ENCODE data around the gene OR2F1. TPM values are rescaled to one million over a fixed set of nuclear protein-coding genes. Genes with fewer than 3 reads are reported as not detected.

The OR2F1 gene
- total and polyA plus RNA-seq, 4 donors: under 0.01 to 0.05 TPM; not detected in 2

DNA sequence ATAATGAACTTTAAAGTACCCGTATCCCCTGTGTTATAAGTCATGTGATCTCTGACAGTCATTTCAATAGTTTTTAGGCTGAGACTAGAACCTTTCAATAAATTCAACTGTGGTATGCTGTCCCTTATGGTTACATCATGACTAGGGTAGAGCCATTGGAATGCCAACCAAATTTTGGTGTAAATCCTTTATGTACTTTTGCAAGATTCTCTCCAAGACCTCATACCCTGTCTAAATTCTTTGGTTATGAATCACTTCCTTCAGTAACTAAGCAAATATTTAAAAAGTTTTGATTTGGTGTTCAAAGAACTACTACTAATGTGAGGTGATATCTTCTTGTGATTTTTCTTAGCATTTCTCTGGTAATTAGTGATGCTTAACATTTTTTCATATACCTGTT is 24.7 kb downstream of the OR2F1 start:
- Histone ChIP-seq H3K4me3 (ENCODE audit: low read depth in 1 of 3, low read length in 3 of 3) (no peak overlapping the region), H3K9ac (ENCODE audit: low read depth in 1 of 2, low read length in 2 of 2) (no peak overlapping the region), H3K4me1 (ENCODE audit: control insufficient read depth in 4 of 4, insufficient read depth in 4 of 4, low read length in 3 of 4) (no peaks in the 10 kb centered on the region), H3K27me3 (ENCODE audit: control insufficient read depth in 4 of 4, insufficient read depth in 4 of 4, low read length in 3 of 4) (no peaks in the 10 kb centered on the region), H3K36me3 (ENCODE audit: control insufficient read depth in 4 of 4, insufficient read depth in 3 of 4, low read depth in 1 of 4, low read length in 3 of 4) (no peaks in the 10 kb centered on the region), H3K27ac (ENCODE audit: low read depth in 1 of 2, low read length in 2 of 2) (no peak overlapping the region), H3K9me3 (ENCODE audit: control insufficient read depth in 4 of 4, low read length in 3 of 4) (no peaks in the 10 kb centered on the region)
- no peak for DNase-seq (ENCODE audit: low spot score)
- 91% methylated on average over 1 of the region's 1 CpG for whole genome bisulfite sequencing
- TF ChIP-seq YY1 (IDR thresholded peaks at IDR 0.05): no peak
- no peak for TF ChIP-seq ZBTB33 (IDR thresholded peaks at IDR 0.05)
- no peak for TF ChIP-seq HNF4A (conservative IDR thresholded peaks at IDR 0.05)
- no peak for TF ChIP-seq EGR1 (IDR thresholded peaks at IDR 0.05; ENCODE audit: low read depth in 2 of 2)

DNA sequence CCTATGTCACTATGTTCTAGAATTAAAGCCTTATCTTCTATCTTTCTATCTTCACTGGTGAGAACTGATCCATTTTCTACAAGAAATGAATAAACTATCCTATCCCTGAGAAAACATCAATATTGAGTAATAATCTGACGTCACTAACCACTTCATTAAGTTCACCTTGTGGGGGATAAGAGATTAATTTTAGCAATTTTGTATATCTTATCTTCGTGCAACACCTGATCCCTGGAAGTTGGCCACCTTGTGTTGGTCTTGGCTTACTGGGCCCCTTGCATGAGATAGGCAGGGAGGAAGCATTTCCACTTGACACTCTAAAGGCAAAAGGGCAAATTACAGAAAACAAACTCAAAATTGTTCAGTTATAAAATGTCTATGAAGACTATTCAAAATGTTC is 25.4 kb downstream of the OR2F1 start:
- Histone ChIP-seq H3K27me3 (ENCODE audit: control insufficient read depth in 4 of 4, insufficient read depth in 4 of 4, low read length in 3 of 4) (no peaks in the 10 kb centered on the region), H3K4me1 (ENCODE audit: control insufficient read depth in 4 of 4, insufficient read depth in 4 of 4, low read length in 3 of 4) (no peaks in the 10 kb centered on the region), H3K36me3 (ENCODE audit: control insufficient read depth in 4 of 4, insufficient read depth in 3 of 4, low read depth in 1 of 4, low read length in 3 of 4) (no peaks in the 10 kb centered on the region), H3K27ac (ENCODE audit: low read depth in 1 of 2, low read length in 2 of 2) (no peak overlapping the region), H3K4me3 (ENCODE audit: low read depth in 1 of 3, low read length in 3 of 3) (no peak overlapping the region), H3K9me3 (ENCODE audit: control insufficient read depth in 4 of 4, low read length in 3 of 4) (no peaks in the 10 kb centered on the region), H3K9ac (ENCODE audit: low read depth in 1 of 2, low read length in 2 of 2) (no peak overlapping the region)
- WGBS: 76% methylated on average over 2 of the region's 2 CpGs
- no peak for DNase-seq (ENCODE audit: low spot score)
- no peak for TF ChIP-seq GABPA (IDR thresholded peaks at IDR 0.05 in 1 of 2, conservative IDR thresholded peaks at IDR 0.05 in 1 of 2)
- no peak for TF ChIP-seq FOXA1 (IDR thresholded peaks at IDR 0.05)
- TF ChIP-seq JUND (IDR thresholded peaks at IDR 0.05): no peak
- TF ChIP-seq RXRA (IDR thresholded peaks at IDR 0.05): no peak
- no peak for TF ChIP-seq HNF4A (conservative IDR thresholded peaks at IDR 0.05)
- TF ChIP-seq, protein P1, sequence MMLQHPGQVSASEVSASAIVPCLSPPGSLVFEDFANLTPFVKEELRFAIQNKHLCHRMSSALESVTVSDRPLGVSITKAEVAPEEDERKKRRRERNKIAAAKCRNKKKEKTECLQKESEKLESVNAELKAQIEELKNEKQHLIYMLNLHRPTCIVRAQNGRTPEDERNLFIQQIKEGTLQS (IDR thresholded peaks at IDR 0.05): no peak
- TF ChIP-seq RAD21 (IDR thresholded peaks at IDR 0.05): no peak
- no peak for TF ChIP-seq SP1 (IDR thresholded peaks at IDR 0.05)

DNA sequence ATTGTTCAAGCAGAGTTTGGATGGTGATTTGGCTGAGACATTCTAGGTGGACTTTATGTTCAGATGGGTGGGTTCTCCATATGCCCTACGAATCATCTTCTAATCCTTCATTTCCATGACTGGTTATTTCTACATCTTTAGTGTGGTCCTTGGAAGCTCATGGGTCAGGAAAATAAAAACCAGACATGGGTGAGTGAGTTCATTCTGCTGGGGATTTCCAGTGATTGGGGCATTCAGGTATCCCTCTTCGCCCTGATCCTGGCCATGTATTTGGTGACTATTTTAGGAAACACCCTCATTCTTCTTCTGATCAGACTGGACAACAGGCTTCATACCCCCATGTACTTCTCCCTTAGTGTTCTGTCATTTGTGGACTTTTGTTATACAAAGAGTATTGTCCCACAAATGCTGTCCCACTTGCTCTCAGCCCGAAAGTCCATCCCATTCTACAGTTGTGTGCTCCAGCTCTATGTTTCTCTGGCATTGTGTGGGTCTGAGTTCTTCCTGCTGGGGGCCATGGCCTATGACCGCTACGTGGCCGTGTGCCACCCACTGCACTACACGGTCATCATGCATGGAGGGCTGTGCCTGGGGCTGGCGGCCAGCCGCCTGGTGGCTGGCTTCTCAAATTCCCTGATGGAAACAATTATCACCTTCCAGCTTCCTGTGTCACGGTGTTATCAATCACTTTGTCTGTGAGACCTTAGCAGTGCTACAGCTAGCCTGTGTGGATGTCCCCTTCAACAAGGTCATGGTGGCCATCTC is 26.3 kb downstream of the OR2F1 start:
- Histone ChIP-seq H3K27me3 (ENCODE audit: control insufficient read depth in 4 of 4, insufficient read depth in 4 of 4, low read length in 3 of 4) (no peaks in the 10 kb centered on the region), H3K4me3 (ENCODE audit: low read depth in 1 of 3, low read length in 3 of 3) (no peak overlapping the region), H3K9me3 (ENCODE audit: control insufficient read depth in 4 of 4, low read length in 3 of 4) (no peaks in the 10 kb centered on the region), H3K9ac (ENCODE audit: low read depth in 1 of 2, low read length in 2 of 2) (no peak overlapping the region), H3K27ac (ENCODE audit: low read depth in 1 of 2, low read length in 2 of 2) (no peak overlapping the region), H3K36me3 (ENCODE audit: control insufficient read depth in 4 of 4, insufficient read depth in 3 of 4, low read depth in 1 of 4, low read length in 3 of 4) (no peaks in the 10 kb centered on the region), H3K4me1 (ENCODE audit: control insufficient read depth in 4 of 4, insufficient read depth in 4 of 4, low read length in 3 of 4) (no peaks in the 10 kb centered on the region)
- 93% methylated on average over 10 of the region's 10 CpGs for WGBS
- DNase-seq (ENCODE audit: low spot score): no peak
- TF ChIP-seq MAX (IDR thresholded peaks at IDR 0.05) (no peak), YY1 (IDR thresholded peaks at IDR 0.05) (no peak), TAF1 (conservative IDR thresholded peaks at IDR 0.05) (no peak), RAD21 (IDR thresholded peaks at IDR 0.05) (no peak), GABPA (IDR thresholded peaks at IDR 0.05 in 1 of 2, conservative IDR thresholded peaks at IDR 0.05 in 1 of 2) (no peak), JUND (IDR thresholded peaks at IDR 0.05) (no peak), ZBTB33 (IDR thresholded peaks at IDR 0.05) (no peak), EGR1 (IDR thresholded peaks at IDR 0.05; ENCODE audit: low read depth in 2 of 2) (no peak), RXRA (IDR thresholded peaks at IDR 0.05) (no peak), FOXA1 (IDR thresholded peaks at IDR 0.05) (no peak), FOXA2 (IDR thresholded peaks at IDR 0.05) (no peak)
- TF ChIP-seq, protein P2, sequence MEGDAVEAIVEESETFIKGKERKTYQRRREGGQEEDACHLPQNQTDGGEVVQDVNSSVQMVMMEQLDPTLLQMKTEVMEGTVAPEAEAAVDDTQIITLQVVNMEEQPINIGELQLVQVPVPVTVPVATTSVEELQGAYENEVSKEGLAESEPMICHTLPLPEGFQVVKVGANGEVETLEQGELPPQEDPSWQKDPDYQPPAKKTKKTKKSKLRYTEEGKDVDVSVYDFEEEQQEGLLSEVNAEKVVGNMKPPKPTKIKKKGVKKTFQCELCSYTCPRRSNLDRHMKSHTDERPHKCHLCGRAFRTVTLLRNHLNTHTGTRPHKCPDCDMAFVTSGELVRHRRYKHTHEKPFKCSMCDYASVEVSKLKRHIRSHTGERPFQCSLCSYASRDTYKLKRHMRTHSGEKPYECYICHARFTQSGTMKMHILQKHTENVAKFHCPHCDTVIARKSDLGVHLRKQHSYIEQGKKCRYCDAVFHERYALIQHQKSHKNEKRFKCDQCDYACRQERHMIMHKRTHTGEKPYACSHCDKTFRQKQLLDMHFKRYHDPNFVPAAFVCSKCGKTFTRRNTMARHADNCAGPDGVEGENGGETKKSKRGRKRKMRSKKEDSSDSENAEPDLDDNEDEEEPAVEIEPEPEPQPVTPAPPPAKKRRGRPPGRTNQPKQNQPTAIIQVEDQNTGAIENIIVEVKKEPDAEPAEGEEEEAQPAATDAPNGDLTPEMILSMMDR (IDR thresholded peaks at IDR 0.05; ENCODE audit: low read depth, low read length, missing input control): no peak
- TF ChIP-seq, protein P3, sequence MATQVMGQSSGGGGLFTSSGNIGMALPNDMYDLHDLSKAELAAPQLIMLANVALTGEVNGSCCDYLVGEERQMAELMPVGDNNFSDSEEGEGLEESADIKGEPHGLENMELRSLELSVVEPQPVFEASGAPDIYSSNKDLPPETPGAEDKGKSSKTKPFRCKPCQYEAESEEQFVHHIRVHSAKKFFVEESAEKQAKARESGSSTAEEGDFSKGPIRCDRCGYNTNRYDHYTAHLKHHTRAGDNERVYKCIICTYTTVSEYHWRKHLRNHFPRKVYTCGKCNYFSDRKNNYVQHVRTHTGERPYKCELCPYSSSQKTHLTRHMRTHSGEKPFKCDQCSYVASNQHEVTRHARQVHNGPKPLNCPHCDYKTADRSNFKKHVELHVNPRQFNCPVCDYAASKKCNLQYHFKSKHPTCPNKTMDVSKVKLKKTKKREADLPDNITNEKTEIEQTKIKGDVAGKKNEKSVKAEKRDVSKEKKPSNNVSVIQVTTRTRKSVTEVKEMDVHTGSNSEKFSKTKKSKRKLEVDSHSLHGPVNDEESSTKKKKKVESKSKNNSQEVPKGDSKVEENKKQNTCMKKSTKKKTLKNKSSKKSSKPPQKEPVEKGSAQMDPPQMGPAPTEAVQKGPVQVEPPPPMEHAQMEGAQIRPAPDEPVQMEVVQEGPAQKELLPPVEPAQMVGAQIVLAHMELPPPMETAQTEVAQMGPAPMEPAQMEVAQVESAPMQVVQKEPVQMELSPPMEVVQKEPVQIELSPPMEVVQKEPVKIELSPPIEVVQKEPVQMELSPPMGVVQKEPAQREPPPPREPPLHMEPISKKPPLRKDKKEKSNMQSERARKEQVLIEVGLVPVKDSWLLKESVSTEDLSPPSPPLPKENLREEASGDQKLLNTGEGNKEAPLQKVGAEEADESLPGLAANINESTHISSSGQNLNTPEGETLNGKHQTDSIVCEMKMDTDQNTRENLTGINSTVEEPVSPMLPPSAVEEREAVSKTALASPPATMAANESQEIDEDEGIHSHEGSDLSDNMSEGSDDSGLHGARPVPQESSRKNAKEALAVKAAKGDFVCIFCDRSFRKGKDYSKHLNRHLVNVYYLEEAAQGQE (IDR thresholded peaks at IDR 0.05): no peak
